Renal cortex interstitium (tissue), 11 donors: Measurements from ENCODE around the gene ZNF516. TPM values are rescaled to one million over a fixed set of nuclear protein-coding genes. Genes with fewer than 3 reads are reported as not detected.

ENCODE experiments used
- DNase-seq, 11 donors: peaks; one replicate each; pipeline ENCODE4 v3.0.0-alpha.2; 2013; ENCODE audit warnings: low read depth in 9 of 11, low spot score in 4 of 11; ENCODE audit errors: extremely low read depth in 1 of 11
- polyA plus RNA-seq, 3 donors: library from polyadenylated mRNA; unstranded; fragments of 120-200 nt; gene quantifications; one replicate each; pipeline ENCODE4 v1.2.1, GENCODE V29; 2013; ENCODE audit not compliant: insufficient read length in 3 of 3

ZNF516 gene
- polyA plus RNA-seq, 3 donors = 43.8 to 52.2 (median 46.7) TPM

DNA sequence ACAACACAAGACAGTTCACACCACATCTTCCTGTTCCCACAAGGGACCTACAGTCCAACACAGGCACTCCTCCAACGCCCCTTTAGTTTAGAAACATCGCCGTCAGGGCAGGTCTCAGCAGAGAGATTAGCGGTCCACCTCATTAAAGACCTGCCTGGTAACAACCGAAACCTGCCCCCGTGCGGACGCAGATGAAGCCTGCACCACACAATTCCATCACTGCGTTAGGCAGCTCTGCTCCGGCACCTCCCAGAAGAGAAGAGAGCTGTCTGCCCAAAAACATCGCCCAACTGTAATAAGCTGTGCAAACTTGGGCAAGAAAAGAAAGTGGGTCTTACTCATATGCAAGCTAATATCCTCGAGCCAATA lies 32.7 kb downstream of the ZNF516 start:
- DNase-seq = no peak

GRCh38 chr18:76461692-76462325 lies 33.2 kb downstream of the ZNF516 start:
- no peak for DNase-seq

- no peak for DNase-seq
Observed at GRCh38 chr18:76461148-76461547, 33.9 kb downstream of the ZNF516 start.

DNA sequence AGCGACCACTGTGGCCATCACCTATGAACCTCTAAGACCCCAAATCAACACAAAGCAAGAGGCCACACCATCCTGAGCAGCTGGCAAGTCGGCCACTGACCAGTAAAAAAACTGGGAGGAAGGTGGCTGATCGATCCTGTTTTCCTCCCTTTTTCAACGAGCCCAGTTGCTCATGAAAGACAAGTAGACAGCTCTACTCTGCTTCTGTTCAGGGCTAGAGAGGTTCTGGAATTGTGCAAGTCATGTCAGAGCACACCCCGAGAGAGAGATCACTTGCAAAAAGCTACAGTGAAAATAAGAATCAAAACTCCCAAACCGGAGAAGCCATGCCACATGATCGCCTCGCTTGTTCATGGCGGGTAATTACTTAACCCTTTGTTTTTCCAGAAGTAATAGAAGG lies 34.6 kb downstream of the ZNF516 start:
- no peak for DNase-seq

- DNase-seq = no peak
Observed at GRCh38 chr18:76459687-76460350, 35.2 kb downstream of the ZNF516 start.

GRCh38 chr18:76459312-76459686 lies 35.7 kb downstream of the ZNF516 start:
- no peak for DNase-seq

- DNase-seq = no peak
Observed at GRCh38 chr18:76458522-76459311, 36.3 kb downstream of the ZNF516 start.

GRCh38 chr18:76457957-76458356 lies 37.1 kb downstream of the ZNF516 start:
- no peak for DNase-seq

GRCh38 chr18:76457475-76457874 lies 37.6 kb downstream of the ZNF516 start:
- no peak for DNase-seq

DNA sequence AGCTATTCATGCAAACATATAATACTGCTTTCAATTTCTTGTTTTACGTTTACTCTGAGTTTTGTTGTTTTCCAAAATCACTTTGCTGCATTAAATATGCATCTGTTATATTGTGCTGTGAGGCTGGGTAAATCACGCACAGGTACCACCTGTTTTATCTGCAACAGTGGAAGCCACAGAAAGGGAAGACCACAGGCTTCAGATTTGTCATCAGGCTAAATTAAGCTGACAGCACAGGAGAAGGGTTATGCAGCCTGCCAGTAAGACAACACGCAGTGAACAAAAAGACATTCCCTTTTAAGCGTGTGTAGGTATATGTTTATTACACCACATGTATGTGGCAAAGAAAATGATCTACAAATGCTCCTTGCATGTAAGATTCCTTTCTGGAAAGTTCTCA lies 38.2 kb downstream of the ZNF516 start:
- no peak for DNase-seq

DNA sequence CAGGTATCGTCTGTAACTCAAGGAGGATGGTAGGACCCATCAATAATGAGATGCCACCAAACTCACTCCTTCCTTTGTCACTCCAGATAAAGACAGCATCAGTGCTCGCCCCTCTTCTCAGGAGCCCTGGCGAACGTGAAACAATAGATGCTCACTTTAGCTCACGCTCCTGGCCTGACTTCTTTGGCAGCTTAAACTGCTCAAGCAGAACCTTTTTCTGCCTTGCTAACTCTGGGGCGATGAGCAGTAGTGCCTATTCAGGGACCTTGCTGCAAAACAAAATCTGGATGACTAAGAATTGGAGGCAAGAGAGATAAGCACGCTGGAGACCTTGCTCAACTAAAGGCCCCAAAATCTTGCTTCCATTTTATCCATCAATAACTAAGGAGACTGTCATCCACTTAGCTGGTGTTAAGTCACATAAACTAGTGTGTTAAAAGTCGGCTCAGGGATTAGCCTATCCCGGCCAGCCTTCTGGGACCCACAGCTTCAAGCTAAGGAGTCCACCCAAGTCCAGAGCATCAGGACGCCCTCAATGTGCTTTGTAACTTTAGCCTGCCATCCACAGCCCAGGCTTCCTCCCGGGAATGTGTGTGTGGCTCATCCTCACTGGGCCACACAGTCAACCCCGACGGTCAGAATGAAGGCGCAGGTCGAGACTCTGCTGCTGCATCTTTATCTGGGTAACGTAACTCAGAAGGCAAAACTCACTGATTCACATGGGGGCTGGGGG lies 38.9 kb downstream of the ZNF516 start:
- DNase-seq = no peak

DNA sequence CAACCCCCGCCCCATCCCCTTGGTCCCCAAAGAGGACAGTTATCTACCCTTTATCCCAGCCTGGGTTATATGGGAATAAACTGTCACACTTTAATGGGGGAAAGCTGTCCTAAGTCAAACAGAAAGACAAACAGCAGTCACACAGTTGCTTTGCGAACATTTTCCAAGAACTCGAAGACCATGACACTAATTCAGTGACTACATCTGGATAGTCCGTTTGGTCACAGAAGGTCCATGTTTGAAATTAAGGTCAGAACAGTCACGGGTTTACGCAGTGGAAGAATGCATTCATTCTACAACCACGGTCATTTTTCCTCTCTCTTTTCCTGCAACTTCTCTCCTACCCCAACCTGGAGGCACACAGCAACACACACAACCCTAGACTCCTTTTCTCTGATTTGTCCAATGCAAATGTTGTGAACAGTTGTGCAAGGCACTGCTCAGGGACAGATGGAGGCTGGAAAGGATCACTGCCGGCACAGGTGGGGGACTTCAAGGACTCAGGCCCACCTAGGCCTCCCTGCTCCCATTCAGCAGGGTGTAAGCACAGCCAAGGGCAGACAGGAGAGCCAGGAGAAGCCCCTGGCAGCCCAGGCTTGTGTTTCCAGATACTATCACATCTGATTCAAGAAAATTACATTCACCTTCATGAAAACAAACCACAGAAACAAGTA lies 39.9 kb downstream of the ZNF516 start:
- DNase-seq = no peak

DNA sequence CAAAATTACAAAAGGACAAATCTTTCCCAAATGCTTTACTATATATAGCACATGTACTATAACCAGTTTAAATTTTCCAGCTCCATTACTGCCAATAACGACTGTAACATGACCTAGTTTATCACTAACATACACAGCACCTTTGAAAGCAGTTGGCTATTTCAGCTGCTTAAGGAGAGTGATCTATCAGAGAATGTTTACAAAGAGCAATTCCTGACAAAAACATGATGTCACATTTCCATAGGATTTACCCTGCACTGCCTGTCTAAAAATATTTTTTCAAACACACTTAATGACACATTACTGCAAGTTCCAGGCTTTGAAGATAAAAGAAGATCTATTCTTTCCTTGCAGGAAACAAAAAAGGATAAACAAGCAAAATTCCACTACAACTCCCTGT lies 40.6 kb downstream of the ZNF516 start:
- DNase-seq = no peak

DNA sequence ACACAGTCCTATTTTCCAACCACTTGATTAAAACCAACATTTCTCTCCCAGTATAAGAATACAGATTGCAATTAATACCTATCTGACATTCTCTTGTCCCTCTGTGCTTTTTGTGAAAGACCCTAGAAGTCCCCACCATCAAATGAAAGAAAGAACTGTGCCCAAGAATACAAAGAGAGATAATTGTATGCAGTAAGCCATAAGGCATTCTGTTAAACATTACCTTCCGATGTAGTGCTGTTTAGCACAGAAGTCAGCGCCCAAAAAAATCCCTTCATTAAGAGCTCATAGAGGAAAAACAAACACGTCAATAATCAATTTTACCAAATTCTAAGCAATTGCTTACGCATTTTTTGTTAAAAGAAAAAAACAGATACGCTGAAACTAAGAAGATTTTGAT lies 41.1 kb downstream of the ZNF516 start:
- no peak for DNase-seq

GRCh38 chr18:76453057-76453561 lies 41.9 kb downstream of the ZNF516 start:
- DNase-seq = no peak

DNA sequence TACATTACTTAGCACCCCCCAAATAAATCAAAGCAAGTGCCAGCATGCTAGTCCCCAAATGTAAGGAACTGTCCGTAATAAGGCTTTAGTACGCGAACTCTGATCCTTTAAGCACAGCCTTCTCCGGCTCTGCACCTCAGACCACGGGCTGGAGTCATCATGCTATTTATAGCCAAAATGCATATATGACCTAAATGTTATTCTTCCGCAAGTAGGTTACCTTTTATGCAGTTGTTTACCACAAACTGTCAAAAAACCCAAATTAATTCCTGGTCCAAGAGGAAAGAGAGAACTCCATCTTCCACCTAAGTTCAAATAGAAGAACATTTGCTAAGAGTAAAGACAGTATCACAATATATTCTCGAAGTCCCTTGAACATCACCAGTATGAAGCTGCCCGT lies 42.7 kb downstream of the ZNF516 start:
- DNase-seq = no peak

DNA sequence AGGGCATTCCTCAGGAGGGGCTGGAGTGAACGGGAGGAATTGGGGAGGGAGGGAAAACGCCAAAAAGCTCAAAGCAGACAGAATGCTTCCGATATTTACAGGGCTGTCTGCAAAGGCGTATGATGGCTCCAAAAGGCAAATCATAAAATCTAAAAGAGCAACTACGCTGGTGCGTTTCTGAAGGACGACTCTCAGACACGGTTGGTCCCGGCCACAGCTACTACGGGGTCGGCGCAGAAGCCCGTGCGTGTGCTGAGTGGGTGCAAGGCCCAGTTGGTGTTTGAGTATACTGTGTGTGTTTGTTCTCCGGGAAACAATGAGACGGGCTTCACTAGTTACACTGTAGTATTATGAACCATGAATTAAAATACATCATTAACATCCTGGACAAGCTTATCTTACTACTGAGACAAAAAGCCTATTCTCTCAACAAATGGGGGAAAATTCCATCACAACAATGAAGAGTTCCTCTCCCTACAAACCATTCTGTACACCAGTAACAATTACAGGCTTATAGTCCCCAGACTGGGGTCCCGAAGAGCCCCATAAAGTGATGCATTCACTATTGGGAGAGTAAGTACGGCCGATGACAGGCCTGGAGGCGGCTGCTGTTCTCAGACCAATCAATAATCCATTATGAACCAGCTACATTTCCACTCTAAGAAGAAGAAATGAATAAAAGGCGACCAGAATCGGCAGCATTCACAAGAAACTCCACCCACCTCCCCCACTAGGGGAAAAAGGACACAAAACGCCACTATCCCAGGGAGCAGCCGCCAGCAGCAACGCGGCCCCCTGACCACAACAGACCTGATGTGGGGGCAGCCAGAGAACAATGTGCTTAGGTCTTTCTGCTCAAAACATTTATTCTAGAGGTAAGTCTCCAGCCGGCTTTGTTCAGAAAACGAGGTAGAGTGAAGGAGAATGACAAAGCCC lies 43.4 kb downstream of the ZNF516 start:
- peak in 1 of 11 donors; percentile 31 for DNase-seq
